ENCODE results near the gene RGS12.

Gene RGS12

DNA sequence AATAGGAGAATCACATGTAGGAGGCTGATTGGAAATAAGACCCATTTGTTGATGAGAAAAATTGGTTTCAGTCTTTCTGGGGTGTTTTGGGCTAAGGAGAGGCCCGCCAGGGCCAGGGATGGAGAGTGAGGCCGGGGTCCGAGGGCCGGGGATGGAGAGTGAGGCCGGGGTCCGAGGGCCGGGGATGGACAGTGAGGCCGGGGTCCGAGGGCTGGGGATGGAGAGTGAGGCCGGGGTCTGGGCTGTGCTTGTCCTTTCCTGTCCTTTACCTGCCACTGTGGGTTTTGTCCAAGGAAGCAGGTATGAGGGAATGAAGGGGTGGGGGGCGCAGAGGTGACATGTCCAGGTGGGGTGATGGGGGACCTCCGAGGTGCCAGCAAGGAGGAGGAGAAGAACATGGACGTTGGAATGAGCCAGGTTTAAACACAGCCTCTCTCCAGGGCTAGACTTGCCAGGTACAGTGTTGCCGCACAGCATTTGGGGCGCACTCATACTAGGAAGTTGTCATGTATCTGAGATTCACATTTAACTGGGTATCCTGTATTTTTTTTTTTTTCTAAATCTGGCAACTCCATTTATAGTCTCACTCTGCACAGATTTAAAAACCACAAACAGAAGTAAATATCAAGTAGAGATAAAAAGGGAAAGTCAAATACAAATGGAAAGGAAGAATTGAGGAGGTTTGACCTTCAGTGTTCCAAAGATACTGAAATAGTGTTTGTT, 8.8 kb downstream of the RGS12 start:
- no peak overlapping the region for H3K27ac ChIP-seq (replicated peaks)
- peaks cover 8% of the 10 kb centered on the region for H3K27me3 ChIP-seq (ENCODE audit: insufficient read depth, poor library complexity, severe bottlenecking)
- TF ChIP-seq POLR2AphosphoS5 (IDR thresholded peaks at IDR 0.05; ENCODE audit: low read depth): no peak
- TF ChIP-seq GABPA (IDR thresholded peaks at IDR 0.05; ENCODE audit: low read depth): no peak
- no peak for TF ChIP-seq SPI1 (IDR thresholded peaks at IDR 0.05; ENCODE audit: borderline replicate concordance, low read depth)
- TF ChIP-seq, protein P1, sequence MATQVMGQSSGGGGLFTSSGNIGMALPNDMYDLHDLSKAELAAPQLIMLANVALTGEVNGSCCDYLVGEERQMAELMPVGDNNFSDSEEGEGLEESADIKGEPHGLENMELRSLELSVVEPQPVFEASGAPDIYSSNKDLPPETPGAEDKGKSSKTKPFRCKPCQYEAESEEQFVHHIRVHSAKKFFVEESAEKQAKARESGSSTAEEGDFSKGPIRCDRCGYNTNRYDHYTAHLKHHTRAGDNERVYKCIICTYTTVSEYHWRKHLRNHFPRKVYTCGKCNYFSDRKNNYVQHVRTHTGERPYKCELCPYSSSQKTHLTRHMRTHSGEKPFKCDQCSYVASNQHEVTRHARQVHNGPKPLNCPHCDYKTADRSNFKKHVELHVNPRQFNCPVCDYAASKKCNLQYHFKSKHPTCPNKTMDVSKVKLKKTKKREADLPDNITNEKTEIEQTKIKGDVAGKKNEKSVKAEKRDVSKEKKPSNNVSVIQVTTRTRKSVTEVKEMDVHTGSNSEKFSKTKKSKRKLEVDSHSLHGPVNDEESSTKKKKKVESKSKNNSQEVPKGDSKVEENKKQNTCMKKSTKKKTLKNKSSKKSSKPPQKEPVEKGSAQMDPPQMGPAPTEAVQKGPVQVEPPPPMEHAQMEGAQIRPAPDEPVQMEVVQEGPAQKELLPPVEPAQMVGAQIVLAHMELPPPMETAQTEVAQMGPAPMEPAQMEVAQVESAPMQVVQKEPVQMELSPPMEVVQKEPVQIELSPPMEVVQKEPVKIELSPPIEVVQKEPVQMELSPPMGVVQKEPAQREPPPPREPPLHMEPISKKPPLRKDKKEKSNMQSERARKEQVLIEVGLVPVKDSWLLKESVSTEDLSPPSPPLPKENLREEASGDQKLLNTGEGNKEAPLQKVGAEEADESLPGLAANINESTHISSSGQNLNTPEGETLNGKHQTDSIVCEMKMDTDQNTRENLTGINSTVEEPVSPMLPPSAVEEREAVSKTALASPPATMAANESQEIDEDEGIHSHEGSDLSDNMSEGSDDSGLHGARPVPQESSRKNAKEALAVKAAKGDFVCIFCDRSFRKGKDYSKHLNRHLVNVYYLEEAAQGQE (IDR thresholded peaks at IDR 0.05; ENCODE audit: insufficient replicate concordance, low read depth): no peak
- TF ChIP-seq, protein P2, sequence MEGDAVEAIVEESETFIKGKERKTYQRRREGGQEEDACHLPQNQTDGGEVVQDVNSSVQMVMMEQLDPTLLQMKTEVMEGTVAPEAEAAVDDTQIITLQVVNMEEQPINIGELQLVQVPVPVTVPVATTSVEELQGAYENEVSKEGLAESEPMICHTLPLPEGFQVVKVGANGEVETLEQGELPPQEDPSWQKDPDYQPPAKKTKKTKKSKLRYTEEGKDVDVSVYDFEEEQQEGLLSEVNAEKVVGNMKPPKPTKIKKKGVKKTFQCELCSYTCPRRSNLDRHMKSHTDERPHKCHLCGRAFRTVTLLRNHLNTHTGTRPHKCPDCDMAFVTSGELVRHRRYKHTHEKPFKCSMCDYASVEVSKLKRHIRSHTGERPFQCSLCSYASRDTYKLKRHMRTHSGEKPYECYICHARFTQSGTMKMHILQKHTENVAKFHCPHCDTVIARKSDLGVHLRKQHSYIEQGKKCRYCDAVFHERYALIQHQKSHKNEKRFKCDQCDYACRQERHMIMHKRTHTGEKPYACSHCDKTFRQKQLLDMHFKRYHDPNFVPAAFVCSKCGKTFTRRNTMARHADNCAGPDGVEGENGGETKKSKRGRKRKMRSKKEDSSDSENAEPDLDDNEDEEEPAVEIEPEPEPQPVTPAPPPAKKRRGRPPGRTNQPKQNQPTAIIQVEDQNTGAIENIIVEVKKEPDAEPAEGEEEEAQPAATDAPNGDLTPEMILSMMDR (IDR thresholded peaks at IDR 0.05; ENCODE audit: insufficient read depth, low read length): no peak
- no peak overlapping the region for H3K4me3 ChIP-seq (replicated peaks; ENCODE audit: insufficient read depth, low read length)
- no peak for DNase-seq (ENCODE audit: low read depth in 1 of 2, low spot score in 1 of 2)

DNA sequence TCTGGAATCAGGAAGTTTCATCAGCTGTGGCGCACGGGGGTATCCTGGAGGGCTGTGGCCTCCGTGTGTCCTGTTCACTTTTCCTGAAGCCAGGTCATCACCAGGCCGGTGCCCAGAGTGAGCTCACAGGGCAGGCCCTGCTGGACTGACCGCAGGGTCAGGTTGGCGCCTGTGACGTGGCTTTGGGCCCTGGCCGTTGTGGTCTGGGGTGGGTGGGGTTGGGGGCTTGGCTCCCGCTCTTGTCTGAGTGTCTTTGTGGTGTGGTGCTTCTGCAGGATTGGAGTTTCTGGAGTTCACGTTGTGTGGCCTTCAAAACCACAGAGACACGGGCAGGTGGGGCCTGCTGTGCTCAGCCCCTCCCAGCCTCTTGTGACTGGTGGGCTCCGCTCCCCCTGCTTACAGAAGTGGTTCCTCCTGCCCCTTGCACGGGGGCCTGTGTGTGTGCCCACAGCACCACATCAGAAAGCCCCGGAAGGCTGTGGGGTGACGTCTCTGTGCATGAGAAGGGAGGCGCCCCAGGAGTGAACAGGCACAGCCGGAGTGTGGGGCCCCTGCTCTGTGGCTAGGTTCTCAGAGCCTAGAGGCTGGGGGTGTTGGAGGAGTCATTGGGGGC, 9.5 kb downstream of the RGS12 start:
- Histone ChIP-seq H3K4me3 (replicated peaks; ENCODE audit: insufficient read depth, low read length) (no peak overlapping the region), H3K27ac (replicated peaks) (no peak overlapping the region), H3K27me3 (ENCODE audit: insufficient read depth, poor library complexity, severe bottlenecking) (peaks cover 8% of the 10 kb centered on the region)
- TF ChIP-seq, protein P1 (IDR thresholded peaks at IDR 0.05; ENCODE audit: insufficient replicate concordance, low read depth): no peak
- TF ChIP-seq, protein P2 (IDR thresholded peaks at IDR 0.05; ENCODE audit: insufficient read depth, low read length): no peak
- TF ChIP-seq GABPA (IDR thresholded peaks at IDR 0.05; ENCODE audit: low read depth) (no peak), POLR2AphosphoS5 (IDR thresholded peaks at IDR 0.05; ENCODE audit: low read depth) (no peak), SPI1 (IDR thresholded peaks at IDR 0.05; ENCODE audit: borderline replicate concordance, low read depth) (no peak)
- no peak for DNase-seq (ENCODE audit: low read depth in 1 of 2, low spot score in 1 of 2)

DNA sequence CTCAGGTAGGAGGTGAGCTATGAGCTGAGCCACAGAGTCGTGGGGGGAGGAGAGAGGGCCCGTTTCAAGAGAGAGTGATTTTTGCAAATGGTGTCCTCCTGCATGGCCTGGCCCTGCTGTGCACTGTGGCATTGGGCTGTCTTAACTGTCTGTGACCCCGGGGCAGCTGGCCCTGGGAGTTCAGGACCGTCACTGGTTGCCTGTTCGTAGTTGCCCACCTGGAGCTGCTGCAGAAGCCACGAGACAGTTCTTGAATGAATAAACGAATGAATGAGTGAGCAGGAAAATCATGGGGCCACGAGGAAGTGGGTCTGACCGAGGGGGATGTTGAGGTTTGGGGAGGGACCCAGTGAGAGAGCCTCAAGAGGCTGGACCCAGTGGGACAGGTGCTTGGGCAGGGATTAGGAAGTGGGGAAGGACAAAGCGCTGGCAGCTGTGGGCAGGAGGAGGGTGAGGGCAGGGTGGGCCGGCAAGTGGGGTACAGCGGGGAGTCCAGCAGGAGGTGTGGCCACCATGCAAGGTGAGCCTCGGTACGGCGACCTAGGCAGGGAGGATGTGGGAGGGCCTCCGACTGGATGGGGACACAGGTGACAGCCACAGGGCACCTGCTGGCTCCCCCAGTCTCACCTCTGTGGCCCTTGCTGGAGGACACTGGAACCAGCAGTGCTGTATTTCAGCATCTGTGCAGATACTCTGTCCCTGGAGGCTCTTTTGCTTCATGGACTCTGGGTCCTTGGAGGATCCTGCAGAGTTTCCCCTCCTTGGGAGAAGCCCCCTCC, 10.2 kb downstream of the RGS12 start:
- Histone ChIP-seq H3K4me3 (replicated peaks; ENCODE audit: insufficient read depth, low read length) (no peak overlapping the region), H3K27ac (replicated peaks) (no peak overlapping the region), H3K27me3 (ENCODE audit: insufficient read depth, poor library complexity, severe bottlenecking) (peaks cover 8% of the 10 kb centered on the region)
- peak; percentile 18 to 20 for DNase-seq (ENCODE audit: low read depth in 1 of 2, low spot score in 1 of 2)
- TF ChIP-seq, protein P1 (IDR thresholded peaks at IDR 0.05; ENCODE audit: insufficient replicate concordance, low read depth): no peak
- TF ChIP-seq POLR2AphosphoS5 (IDR thresholded peaks at IDR 0.05; ENCODE audit: low read depth): no peak
- TF ChIP-seq SPI1 (IDR thresholded peaks at IDR 0.05; ENCODE audit: borderline replicate concordance, low read depth): no peak
- TF ChIP-seq, protein P2 (IDR thresholded peaks at IDR 0.05; ENCODE audit: insufficient read depth, low read length): no peak
- TF ChIP-seq GABPA (IDR thresholded peaks at IDR 0.05; ENCODE audit: low read depth): no peak
